Measurements from ENCODE around the gene NUCKS1.

The NUCKS1 gene, protein sequence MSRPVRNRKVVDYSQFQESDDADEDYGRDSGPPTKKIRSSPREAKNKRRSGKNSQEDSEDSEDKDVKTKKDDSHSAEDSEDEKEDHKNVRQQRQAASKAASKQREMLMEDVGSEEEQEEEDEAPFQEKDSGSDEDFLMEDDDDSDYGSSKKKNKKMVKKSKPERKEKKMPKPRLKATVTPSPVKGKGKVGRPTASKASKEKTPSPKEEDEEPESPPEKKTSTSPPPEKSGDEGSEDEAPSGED

GRCh38 chr1:205750138-205751035, at the start of gene NUCKS1:
Gene NUCKS1 (minus strand): TSS chr1:205750182. CDS start chr1:205749973, 209 bp downstream.
- Mint-ChIP-seq H3K27ac (peak within 1 kb of the TSS; percentile 98), H3K4me3 (peak within 1 kb of the TSS; percentile 96), H3K27me3 (no peaks in the 10 kb centered on the region), H3K9me3 (no peaks in the 10 kb centered on the region), H3K36me3 (peaks cover 4% of the 10 kb centered on the region), H3K4me1 (peaks cover 17% of the 10 kb centered on the region)
- ATAC-seq (ENCODE audit: low read depth) (peak; percentile 76), DNase-seq (ENCODE audit: low spot score in 2 of 2) (peak; percentile 84 to 96)

DNA sequence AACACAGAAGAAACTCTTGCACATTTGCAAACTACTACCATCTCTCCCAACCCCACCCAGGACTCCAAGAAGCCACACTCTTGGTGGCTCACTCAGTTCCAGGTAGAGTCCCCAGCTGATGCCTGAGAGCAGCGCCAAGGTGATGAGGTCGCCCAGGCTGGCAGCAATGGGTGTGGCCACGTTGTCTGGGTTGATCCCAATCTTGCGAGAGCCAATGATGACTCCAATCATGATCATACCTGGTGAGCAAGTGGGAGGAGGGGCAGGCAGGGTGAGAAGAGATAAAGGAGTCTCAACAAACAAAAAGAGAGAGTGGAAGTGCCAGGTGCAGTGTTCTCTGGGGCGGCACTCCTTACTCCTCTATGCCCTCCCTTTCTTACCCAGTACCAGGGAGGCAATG, 48.6 kb upstream of the NUCKS1 start:
- Mint-ChIP-seq H3K27ac (no peak overlapping the region), H3K27me3 (no peaks in the 10 kb centered on the region), H3K4me1 (peaks cover 13% of the 10 kb centered on the region), H3K9me3 (no peaks in the 10 kb centered on the region), H3K36me3 (peaks cover 23% of the 10 kb centered on the region), H3K4me3 (no peak overlapping the region)
- ATAC-seq (ENCODE audit: low read depth) (no peak), DNase-seq (ENCODE audit: low spot score in 2 of 2) (no peak)

- Mint-ChIP-seq H3K4me3 (no peak overlapping the region), H3K4me1 (peaks cover 19% of the 10 kb centered on the region), H3K27ac (no peak overlapping the region), H3K9me3 (no peaks in the 10 kb centered on the region), H3K36me3 (peaks cover 28% of the 10 kb centered on the region), H3K27me3 (no peaks in the 10 kb centered on the region)
- ATAC-seq (ENCODE audit: low read depth) (no peak), DNase-seq (ENCODE audit: low spot score in 2 of 2) (no peak)
Observed at GRCh38 chr1:205797168-205797567, 47.2 kb upstream of the NUCKS1 start.

DNA sequence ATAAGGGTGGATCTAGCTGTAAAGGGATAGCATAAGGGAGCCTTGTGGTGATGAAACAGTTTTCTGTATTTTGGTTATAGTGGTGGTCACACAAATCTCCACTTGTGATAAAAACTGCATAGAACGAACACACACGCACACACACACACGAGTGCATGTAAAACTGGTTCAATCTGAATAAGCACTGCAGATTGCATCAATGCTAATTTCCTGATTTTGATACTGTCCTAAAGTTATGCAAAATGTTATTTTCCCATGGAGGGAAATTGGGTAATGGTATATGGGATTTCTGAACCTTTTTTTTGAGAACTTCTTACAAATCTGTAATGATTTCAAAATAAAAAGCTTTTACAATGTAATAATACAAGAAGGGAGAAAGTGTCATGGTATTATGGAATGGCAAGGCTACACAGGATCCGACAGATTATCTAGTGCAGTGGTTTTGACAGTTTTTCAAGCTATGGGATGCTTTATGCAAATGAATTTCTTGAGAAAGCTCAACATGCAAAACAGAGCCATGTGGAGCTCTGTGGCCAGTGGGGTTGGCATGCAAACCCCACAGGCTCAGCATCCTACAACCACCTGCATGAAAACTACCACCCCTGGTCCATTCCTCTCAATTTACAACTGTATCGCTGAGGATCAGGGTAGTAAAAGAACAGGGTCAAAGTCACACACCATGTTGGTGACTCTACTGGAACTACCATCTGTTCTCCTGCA, 44.2 kb upstream of the NUCKS1 start:
- DNase-seq (ENCODE audit: low spot score in 2 of 2) (no peak), ATAC-seq (ENCODE audit: low read depth) (peak; percentile 78)
- peaks cover 25% of the 10 kb centered on the region for H3K4me1 Mint-ChIP-seq
- H3K27ac Mint-ChIP-seq, result no peak overlapping the region
- no peaks in the 10 kb centered on the region for H3K9me3 Mint-ChIP-seq
- H3K36me3 Mint-ChIP-seq, result peaks cover 37% of the 10 kb centered on the region
- no peak overlapping the region for H3K4me3 Mint-ChIP-seq
- H3K27me3 Mint-ChIP-seq, result no peaks in the 10 kb centered on the region

- no peak overlapping the region for H3K4me3 Mint-ChIP-seq
- no peak for ATAC-seq (ENCODE audit: low read depth)
- H3K27ac Mint-ChIP-seq, result no peak overlapping the region
- peaks cover 25% of the 10 kb centered on the region for H3K4me1 Mint-ChIP-seq
- H3K36me3 Mint-ChIP-seq, result peaks cover 29% of the 10 kb centered on the region
- DNase-seq (ENCODE audit: low spot score in 2 of 2), result no peak
- H3K9me3 Mint-ChIP-seq, result no peaks in the 10 kb centered on the region
- no peaks in the 10 kb centered on the region for H3K27me3 Mint-ChIP-seq
Observed at GRCh38 chr1:205792961-205793673, 43.1 kb upstream of the NUCKS1 start.

- ATAC-seq (ENCODE audit: low read depth) (no peak), DNase-seq (ENCODE audit: low spot score in 2 of 2) (no peak)
- H3K4me1 Mint-ChIP-seq, result peaks cover 25% of the 10 kb centered on the region
- H3K4me3 Mint-ChIP-seq, result no peak overlapping the region
- no peaks in the 10 kb centered on the region for H3K9me3 Mint-ChIP-seq
- no peak overlapping the region for H3K27ac Mint-ChIP-seq
- peaks cover 25% of the 10 kb centered on the region for H3K36me3 Mint-ChIP-seq
- H3K27me3 Mint-ChIP-seq, result no peaks in the 10 kb centered on the region
Observed at GRCh38 chr1:205792481-205792881, 42.5 kb upstream of the NUCKS1 start.

DNA sequence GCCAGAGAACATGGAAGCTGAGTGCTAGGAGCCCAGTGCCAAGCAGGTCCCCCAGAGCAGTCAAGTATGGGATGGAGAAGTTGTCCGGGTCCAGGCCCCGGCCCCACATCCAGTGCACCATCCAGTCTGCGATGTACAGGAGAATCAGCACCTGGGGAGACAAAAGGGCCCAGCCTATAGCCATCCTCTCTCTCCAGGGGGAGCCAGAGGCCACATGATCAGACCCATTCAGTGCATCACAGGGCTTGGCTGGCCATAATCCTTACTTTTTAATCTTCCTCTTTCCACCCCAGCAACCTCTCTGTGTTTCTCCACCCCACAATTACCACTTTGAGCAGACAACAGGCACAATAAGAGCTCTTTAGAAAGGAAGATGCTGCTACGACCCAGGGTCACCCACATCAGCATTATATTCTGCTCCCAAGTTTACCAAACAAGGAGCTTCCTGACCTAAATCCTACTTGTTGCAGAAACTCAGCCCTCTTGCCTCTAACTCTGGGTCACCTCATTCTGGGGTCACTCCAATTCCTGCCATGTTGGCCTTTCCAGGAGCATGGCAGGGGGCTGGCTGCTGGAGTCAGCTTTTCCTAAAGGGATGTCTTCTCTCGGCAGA, 41.7 kb upstream of the NUCKS1 start:
- DNase-seq (ENCODE audit: low spot score in 2 of 2) (peak; percentile 57 to 59), ATAC-seq (ENCODE audit: low read depth) (peak; percentile 89)
- no peaks in the 10 kb centered on the region for H3K27me3 Mint-ChIP-seq
- H3K27ac Mint-ChIP-seq, result no peak overlapping the region
- H3K9me3 Mint-ChIP-seq, result no peaks in the 10 kb centered on the region
- peaks cover 20% of the 10 kb centered on the region for H3K36me3 Mint-ChIP-seq
- H3K4me1 Mint-ChIP-seq, result peaks cover 25% of the 10 kb centered on the region
- H3K4me3 Mint-ChIP-seq, result no peak overlapping the region

DNA sequence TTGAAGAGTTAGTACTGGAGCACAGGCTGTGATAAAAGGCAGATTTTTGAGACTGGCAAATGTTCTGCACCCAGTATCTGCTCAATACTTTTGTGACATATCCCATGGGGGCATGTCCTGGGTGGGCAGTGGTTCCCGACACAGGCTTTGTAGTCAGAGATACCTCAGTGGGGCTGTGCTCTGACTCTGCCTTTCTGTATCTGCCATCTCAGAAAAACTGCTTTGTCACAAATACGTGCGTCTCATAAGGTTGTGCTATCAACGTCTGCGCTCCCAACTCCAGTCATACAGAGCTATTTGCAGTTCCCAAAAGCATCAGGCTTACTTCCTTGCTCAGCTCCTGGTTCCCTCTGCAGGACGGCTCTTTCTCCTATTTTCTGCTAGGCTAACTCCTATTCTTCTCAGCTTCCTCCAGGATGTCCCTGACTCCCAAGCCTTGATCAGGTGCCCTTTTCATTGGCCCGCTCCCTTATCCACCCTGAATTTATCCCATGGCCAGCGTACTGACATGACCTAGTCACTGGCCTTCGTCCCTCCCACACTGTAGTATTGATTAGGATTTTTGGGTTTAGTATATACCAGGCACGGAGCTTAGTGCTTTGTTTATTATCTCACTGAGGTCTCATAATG, 37.4 kb upstream of the NUCKS1 start:
- Mint-ChIP-seq H3K27ac (no peak overlapping the region), H3K36me3 (peaks cover 11% of the 10 kb centered on the region), H3K27me3 (no peaks in the 10 kb centered on the region), H3K4me1 (peaks cover 6% of the 10 kb centered on the region), H3K4me3 (no peak overlapping the region), H3K9me3 (no peaks in the 10 kb centered on the region)
- ATAC-seq (ENCODE audit: low read depth), result no peak
- no peak for DNase-seq (ENCODE audit: low spot score in 2 of 2)

- Mint-ChIP-seq H3K27ac (no peak overlapping the region), H3K36me3 (peaks cover 11% of the 10 kb centered on the region), H3K4me3 (no peak overlapping the region), H3K9me3 (no peaks in the 10 kb centered on the region), H3K27me3 (no peaks in the 10 kb centered on the region), H3K4me1 (peaks cover under 1% of the 10 kb centered on the region)
- ATAC-seq (ENCODE audit: low read depth) (no peak), DNase-seq (ENCODE audit: low spot score in 2 of 2) (no peak)
Observed at GRCh38 chr1:205786601-205787000, 36.6 kb upstream of the NUCKS1 start.

- no peaks in the 10 kb centered on the region for H3K9me3 Mint-ChIP-seq
- ATAC-seq (ENCODE audit: low read depth), result no peak
Observed at GRCh38 chr1:205785446-205785845, 35.5 kb upstream of the NUCKS1 start.

GRCh38 chr1:205783904-205784303, 33.9 kb upstream of the NUCKS1 start:
- no peaks in the 10 kb centered on the region for H3K36me3 Mint-ChIP-seq
- H3K27me3 Mint-ChIP-seq, result no peaks in the 10 kb centered on the region
- no peaks in the 10 kb centered on the region for H3K4me1 Mint-ChIP-seq
- H3K9me3 Mint-ChIP-seq, result no peaks in the 10 kb centered on the region
- DNase-seq (ENCODE audit: low spot score in 2 of 2) (no peak), ATAC-seq (ENCODE audit: low read depth) (no peak)
- H3K27ac Mint-ChIP-seq, result no peak overlapping the region
- H3K4me3 Mint-ChIP-seq, result no peak overlapping the region

More at GRCh38 chr1:205785446-205785845, 35.5 kb upstream of the NUCKS1 start:
- H3K4me1 Mint-ChIP-seq, result no peaks in the 10 kb centered on the region
- peaks cover 9% of the 10 kb centered on the region for H3K36me3 Mint-ChIP-seq
- no peak overlapping the region for H3K27ac Mint-ChIP-seq
- no peak for DNase-seq (ENCODE audit: low spot score in 2 of 2)
- H3K27me3 Mint-ChIP-seq, result no peaks in the 10 kb centered on the region
- H3K4me3 Mint-ChIP-seq, result no peak overlapping the region

GRCh38 chr1:205783433-205783795, 33.4 kb upstream of the NUCKS1 start:
- no peak for ATAC-seq (ENCODE audit: low read depth)
- Mint-ChIP-seq H3K9me3 (no peaks in the 10 kb centered on the region), H3K4me3 (no peak overlapping the region), H3K27ac (no peak overlapping the region), H3K36me3 (no peaks in the 10 kb centered on the region), H3K27me3 (no peaks in the 10 kb centered on the region), H3K4me1 (no peaks in the 10 kb centered on the region)
- no peak for DNase-seq (ENCODE audit: low spot score in 2 of 2)
